Activated CD8-positive, alpha-beta T cell treated with anti-CD3 and anti-CD28 coated beads for 36 hours (primary cell): Measurements from ENCODE around the gene EOMES. TPM values are rescaled to one million over a fixed set of nuclear protein-coding genes. Genes with fewer than 3 reads are reported as not detected.

Experiments used
- ATAC-seq: fragments of 200-7000 bp; cut with Tn5 transposase; one replicate; pipeline ENCODE4 v1.10.0; 2021; ENCODE audit warnings: mild to moderate bottlenecking, moderate library complexity
- CTCF ChIA-PET: fragments of 350-600 bp; sonication (Branson Sonifier 250); formaldehyde crosslinking; loops from one replicate; lab custom pipeline; 2021; ENCODE audit warnings: antibody characterized with exemption; lab: Charles Lee
- POLR2A ChIA-PET: fragments of 350-600 bp; sonication (Branson Sonifier 250); formaldehyde crosslinking; loops from one replicate; lab custom pipeline; 2021; ENCODE audit warnings: antibody characterized with exemption; lab: Charles Lee
- DNase-seq: peaks from one replicate; pipeline ENCODE4 v3.0.0-alpha.2; 2020
- H3K27ac Mint-ChIP-seq: one replicate; pipeline ENCODE4 v1.8.0; 2021; ENCODE audit warnings: mild to moderate bottlenecking, mixed read lengths
- H3K27me3 Mint-ChIP-seq: one replicate; pipeline ENCODE4 v1.8.0; 2021; ENCODE audit warnings: mixed read lengths
- H3K36me3 Mint-ChIP-seq: one replicate; pipeline ENCODE4 v1.8.0; 2021; ENCODE audit warnings: low read depth, mixed read lengths
- H3K4me1 Mint-ChIP-seq: one replicate; pipeline ENCODE4 v1.8.0; 2021; ENCODE audit warnings: low read depth, mixed read lengths
- H3K4me3 Mint-ChIP-seq: one replicate; pipeline ENCODE4 v1.8.0; 2021; ENCODE audit warnings: mild to moderate bottlenecking, moderate library complexity, mixed read lengths
- H3K9me3 Mint-ChIP-seq: one replicate; pipeline ENCODE4 v1.8.0; 2021; ENCODE audit warnings: mixed read lengths
- CTCF ChIP-seq: fragments of 200-600 bp; IDR thresholded peaks from one replicate; pipeline ENCODE4 v1.8.0; 2022; ENCODE audit warnings: antibody characterized with exemption, mild to moderate bottlenecking
- intact Hi-C: fragments of 100-400 bp; cut with micrococcal nuclease; formaldehyde crosslinking; loops from one replicate; pipeline ENCODE4 v1.10.0; 2022
- total RNA-seq, 2 experiments: library from RNA; stranded (reverse); gene quantifications; one replicate each; pipeline ENCODE4 v1.2.3, GENCODE V29; 2021

EOMES gene
- total RNA-seq, 2 experiments from 2014 or later, result 4.2 to 4.4 TPM

- POLR2A ChIA-PET, result interaction anchor here (0.6 to 1.0 kb wide), 3 partner anchors 123 to 639 kb away, joined by 3 read pairs; no protein-coding TSS in a partner anchor
- DNase-seq (peak; percentile 16), ATAC-seq (peak; percentile 87)
- TF ChIP-seq CTCF, result peak; percentile 83
- intact Hi-C loops, result loop anchor here (1.0 to 5.0 kb wide), 2 partner anchors 369 to 549 kb away; no protein-coding TSS in a partner anchor
- peaks cover 3% of the 10 kb centered on the region for H3K27me3 Mint-ChIP-seq
- peaks cover 11% of the 10 kb centered on the region for H3K4me1 Mint-ChIP-seq
- H3K9me3 Mint-ChIP-seq, result no peaks in the 10 kb centered on the region
- CTCF ChIA-PET, result interaction anchor here (0.6 to 2.9 kb wide), 55 partner anchors 8 to 647 kb away, joined by 3 to 14 read pairs (median 4); partner anchors contain the start of gene NEK10
- peak overlapping the region; percentile 85 for H3K27ac Mint-ChIP-seq
- peak overlapping the region; percentile 72 for H3K4me3 Mint-ChIP-seq
- no peaks in the 10 kb centered on the region for H3K36me3 Mint-ChIP-seq
Observed at GRCh38 chr3:27681249-27681748, 40.8 kb downstream of the EOMES start.

- CTCF ChIA-PET, result interaction anchor here (0.6 to 2.9 kb wide), 42 partner anchors 9 to 648 kb away, joined by 3 to 14 read pairs (median 4); partner anchors contain the start of gene NEK10
- POLR2A ChIA-PET, result interaction anchor here (0.6 to 1.0 kb wide), 2 partner anchors 123 to 198 kb away, joined by 3 read pairs; no protein-coding TSS in a partner anchor
Observed at GRCh38 chr3:27680517-27681246, 41.4 kb downstream of the EOMES start.

GRCh38 chr3:27679691-27680090 is 42.4 kb downstream of the EOMES start:
- Mint-ChIP-seq H3K36me3 (no peaks in the 10 kb centered on the region), H3K4me3 (no peak overlapping the region), H3K27me3 (peaks cover 3% of the 10 kb centered on the region), H3K27ac (no peak overlapping the region), H3K4me1 (peaks cover 11% of the 10 kb centered on the region), H3K9me3 (no peaks in the 10 kb centered on the region)
- intact Hi-C loops, result loop anchor here (5.0 to 10.0 kb wide), 2 partner anchors 325 to 547 kb away; no protein-coding TSS in a partner anchor
- DNase-seq (no peak), ATAC-seq (no peak)
- ChIA-PET CTCF (interaction anchor here (1.4 to 2.9 kb wide), 4 partner anchors 10 to 322 kb away, joined by 3 to 13 read pairs (median 8); no protein-coding TSS in a partner anchor), POLR2A (no interaction called here)
- TF ChIP-seq CTCF, result no peak

More at GRCh38 chr3:27680517-27681246, 41.4 kb downstream of the EOMES start:
- no peaks in the 10 kb centered on the region for H3K36me3 Mint-ChIP-seq
- H3K27me3 Mint-ChIP-seq, result peaks cover 3% of the 10 kb centered on the region
- no peak for TF ChIP-seq CTCF
- peak overlapping the region; percentile 85 for H3K27ac Mint-ChIP-seq
- no peaks in the 10 kb centered on the region for H3K9me3 Mint-ChIP-seq
- ATAC-seq, result no peak
- H3K4me1 Mint-ChIP-seq, result peaks cover 11% of the 10 kb centered on the region
- intact Hi-C loops, result loop anchor here (1.0 to 5.0 kb wide), 2 partner anchors 368 to 548 kb away; no protein-coding TSS in a partner anchor
- peak overlapping the region; percentile 72 for H3K4me3 Mint-ChIP-seq
- DNase-seq, result no peak

GRCh38 chr3:27678234-27678633 is 43.9 kb downstream of the EOMES start:
- no peaks in the 10 kb centered on the region for H3K9me3 Mint-ChIP-seq
- no peak overlapping the region for H3K27ac Mint-ChIP-seq
- no peak for TF ChIP-seq CTCF
- peaks cover 11% of the 10 kb centered on the region for H3K4me1 Mint-ChIP-seq
- ChIA-PET POLR2A (no interaction called here), CTCF (interaction anchor here (0.7 to 1.2 kb wide), 2 partner anchors 34 to 320 kb away, joined by 3 to 4 read pairs; no protein-coding TSS in a partner anchor)
- no peak overlapping the region for H3K4me3 Mint-ChIP-seq
- no peaks in the 10 kb centered on the region for H3K36me3 Mint-ChIP-seq
- DNase-seq (no peak), ATAC-seq (no peak)
- H3K27me3 Mint-ChIP-seq, result peaks cover 3% of the 10 kb centered on the region
- intact Hi-C loops, result loop anchor here (10.0 kb wide), 1 partner anchor 323 kb away; no protein-coding TSS in a partner anchor
